Activated CD4-positive, alpha-beta T cell treated with anti-CD3 and anti-CD28 coated beads for 4 hours (primary cell): Measurements from ENCODE around the gene AOPEP.

ENCODE experiments used
- DNase-seq, 2 donors: peaks; one replicate each; pipeline ENCODE4 v3.0.0-alpha.2; 2020

The AOPEP gene

GRCh38 chr9:94975480-94975879 lies 249.0 kb downstream of the AOPEP start:
- no peak for DNase-seq

GRCh38 chr9:94976077-94976476 lies 249.6 kb downstream of the AOPEP start:
- DNase-seq = no peak

DNA sequence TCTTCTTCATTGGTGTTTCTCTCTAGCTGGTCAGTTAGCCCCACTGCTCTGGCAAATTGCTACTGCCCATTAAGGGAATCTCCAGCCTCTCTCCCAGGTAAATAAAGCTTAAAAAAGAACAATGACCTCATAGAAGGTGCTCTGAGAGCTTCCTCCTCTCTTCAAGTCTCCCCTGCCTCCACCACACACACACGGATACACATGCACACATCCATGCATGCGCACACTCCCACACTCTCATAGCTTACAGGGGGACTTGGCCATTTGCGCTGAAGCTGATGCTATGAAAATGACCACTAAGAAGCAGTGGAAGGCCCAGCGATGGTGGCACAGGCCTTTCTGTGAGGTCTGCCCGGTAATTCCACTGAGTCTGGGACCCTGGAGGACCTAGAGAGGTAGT lies 250.9 kb downstream of the AOPEP start:
- DNase-seq = no peak

GRCh38 chr9:94979904-94980507 lies 253.5 kb downstream of the AOPEP start:
- DNase-seq = no peak

DNA sequence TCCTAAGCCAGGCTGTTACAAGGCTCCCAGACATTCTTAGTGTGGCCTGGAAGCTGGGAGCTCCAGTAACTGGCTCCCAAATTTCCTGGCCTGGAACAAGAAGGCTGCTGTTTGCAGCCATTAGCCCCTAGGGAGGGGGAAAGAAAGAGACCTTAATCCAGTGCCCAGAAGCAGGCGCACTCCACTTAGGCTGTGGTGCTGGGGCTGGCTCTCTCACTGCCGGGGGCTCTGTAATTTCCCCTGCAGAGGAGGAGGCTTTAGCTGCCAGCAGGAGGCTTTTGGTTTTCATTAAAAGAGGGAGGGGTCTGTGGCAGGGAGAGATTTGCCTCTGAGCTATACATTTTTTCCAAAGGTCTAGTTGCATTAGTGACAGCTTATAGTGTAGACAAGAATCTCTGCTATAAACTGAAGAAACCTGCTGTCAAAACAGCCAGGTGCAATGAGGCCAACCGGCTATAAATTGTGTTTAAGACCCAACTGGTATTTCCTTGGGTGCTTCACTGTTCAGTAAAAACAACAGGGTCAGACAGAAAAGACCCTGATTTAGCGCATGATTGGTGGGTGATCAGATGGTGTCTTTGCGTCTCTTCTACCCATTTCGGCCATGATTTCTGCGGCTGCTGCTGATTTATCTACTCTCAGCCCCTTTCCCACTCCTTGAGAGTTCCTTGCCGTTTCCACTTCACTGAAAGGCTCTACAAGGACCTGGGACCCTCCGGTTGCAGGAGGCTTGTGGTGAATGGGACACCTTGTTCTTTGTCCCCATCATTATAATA lies 254.6 kb downstream of the AOPEP start:
- DNase-seq = no peak

- no peak for DNase-seq
Measured at GRCh38 chr9:94981723-94982090, 255.2 kb downstream of the AOPEP start.

DNA sequence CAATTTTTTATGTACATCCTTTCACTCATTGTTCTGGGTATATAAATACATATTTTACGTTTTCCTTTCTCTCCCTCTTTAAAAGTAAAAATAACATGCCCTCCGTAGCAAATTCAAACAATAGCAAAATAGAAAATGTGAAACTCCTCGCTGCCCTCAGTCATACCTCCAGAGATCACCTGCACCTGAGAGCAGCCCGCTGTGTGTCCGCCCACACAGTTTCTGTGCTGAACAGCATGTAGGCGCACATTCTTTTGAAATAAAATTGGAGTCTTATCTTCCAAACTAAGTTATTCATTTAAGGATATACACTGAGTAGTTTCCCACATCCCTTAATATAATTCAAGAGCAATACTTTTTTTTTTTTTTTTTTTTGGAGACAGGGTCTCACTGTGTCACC lies 255.7 kb downstream of the AOPEP start:
- no peak for DNase-seq

DNA sequence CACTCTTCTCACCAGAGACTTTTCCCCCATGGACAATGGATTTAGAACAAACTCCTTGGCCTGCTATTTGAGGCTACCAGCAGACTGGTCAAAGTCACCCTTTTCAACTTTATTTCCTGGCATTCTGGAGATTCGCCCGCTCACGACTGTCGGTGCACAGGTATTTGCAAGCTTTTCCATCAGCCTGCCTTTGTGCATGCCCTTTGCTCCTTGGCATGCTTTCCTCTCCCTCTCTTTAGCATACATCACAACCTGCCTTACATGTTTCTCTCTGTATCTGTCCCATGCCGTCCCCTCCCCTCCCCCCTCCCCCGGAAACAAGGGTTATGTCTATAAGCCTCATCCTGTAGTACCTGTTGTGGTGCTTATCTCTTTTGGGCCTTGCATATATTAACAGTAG lies 257.1 kb downstream of the AOPEP start:
- no peak for DNase-seq

DNA sequence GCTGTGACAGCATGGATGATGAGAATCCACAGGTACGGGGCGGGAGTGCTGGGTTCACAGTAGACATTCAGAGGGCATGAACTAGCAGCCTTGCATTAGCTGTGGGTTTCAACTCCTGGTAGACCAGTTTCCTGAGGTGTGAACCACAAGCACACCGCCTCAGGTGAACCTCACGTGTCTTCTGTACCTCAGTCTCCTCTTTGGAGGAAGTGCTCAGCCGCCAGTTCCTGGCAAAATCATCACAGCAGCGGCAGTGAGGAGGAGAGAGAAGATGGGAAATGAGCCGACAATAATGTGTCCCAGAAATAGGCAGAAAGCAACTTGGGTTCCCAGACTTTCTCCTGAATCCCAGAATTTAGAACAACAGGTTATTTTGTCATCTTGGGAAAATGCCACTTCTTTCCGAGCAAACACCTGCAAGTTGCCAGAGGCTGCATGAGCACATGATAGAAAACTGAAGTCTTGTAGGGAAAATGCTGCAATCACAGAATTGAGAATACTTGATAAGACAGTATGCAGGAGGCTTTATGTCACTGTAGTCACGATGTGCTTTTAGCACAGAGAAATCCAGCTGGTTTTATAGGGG lies 258.5 kb downstream of the AOPEP start:
- no peak for DNase-seq

DNA sequence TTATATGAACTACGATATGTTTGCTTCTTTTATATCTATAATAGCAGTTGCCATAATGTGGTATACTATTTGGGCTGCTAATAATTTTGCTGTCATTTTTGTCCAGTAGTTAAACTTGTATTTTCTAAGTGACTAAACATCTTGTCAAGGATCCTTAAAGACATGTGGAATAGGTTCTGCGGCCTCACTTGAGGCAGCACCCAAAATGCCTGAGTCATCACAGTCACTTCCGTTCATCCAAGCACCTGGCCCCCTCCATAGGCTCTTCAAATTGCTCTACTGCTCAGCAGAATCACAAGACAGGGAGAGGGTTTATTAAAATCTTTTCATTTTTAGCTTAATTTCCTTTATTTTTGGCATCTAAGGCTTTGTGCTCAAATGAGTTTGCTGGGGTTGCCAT lies 259.1 kb downstream of the AOPEP start:
- DNase-seq = no peak

DNA sequence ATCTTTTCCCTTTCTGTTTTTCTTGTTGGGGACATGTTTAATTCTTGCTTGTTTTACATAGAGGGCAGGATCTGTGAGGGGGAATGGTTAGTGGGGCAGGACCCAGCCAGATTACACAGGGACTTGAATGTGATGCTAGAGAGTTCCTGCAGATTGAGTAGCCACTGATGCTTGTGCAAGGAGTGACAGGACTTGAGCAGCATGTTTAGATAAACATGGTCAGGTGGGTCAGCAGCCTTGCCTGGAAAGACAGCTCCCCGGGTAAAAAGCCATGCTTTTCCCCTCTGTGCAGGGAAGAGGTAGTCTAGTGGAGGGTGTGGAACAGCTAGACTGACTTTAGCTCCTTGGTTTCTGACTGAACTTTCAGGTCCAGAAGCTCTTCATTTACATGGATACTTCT lies 261.2 kb downstream of the AOPEP start:
- no peak for DNase-seq

GRCh38 chr9:94990897-94991561 lies 264.5 kb downstream of the AOPEP start:
- no peak for DNase-seq

DNA sequence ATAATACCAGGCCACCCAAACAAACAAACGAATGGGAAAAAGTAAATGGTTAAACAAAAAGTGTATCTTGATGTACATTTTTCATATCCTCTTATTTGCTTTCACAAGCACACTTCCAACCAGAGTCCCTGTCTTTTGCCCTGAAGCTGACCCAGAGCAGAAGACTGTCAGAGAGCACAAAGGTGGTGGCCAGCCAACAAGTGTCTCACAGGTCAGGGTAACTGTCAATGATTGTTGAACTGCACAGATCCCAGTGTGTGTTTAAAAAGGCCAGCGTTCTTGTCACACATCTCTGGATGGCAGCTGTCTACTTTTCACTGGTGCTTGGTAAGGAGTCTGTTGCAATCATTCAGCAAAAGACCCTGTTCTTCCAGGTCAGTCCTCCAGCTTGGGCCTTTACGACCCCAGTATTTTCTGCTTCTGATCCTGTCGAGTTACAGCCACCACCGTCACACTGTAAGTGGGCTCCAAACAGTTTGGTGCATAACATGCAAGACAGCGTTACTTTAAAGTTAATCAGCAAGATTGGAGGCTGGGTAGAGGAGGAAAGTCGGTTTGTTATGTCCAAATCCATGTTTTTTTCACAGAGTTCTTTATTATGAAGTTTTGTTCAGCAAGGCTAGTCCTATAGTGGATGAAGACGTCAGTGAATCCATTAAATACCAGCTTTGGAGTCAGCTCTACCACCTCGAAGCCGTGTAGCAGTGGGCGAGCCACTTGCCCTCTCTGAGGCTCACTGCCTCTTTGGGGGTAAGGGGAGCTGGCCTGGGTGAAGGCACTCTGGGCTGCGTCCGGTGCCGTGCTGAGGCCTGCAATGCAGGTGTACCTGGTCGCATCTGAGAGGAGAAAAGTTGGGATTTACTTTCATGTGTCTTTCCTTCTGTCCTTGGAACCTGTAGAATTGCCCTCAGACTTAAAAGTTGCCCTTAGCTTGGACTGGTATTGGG lies 265.7 kb downstream of the AOPEP start:
- no peak for DNase-seq

- no peak for DNase-seq
Measured at GRCh38 chr9:94993160-94993820, 266.8 kb downstream of the AOPEP start.

GRCh38 chr9:94993821-94994165 lies 267.3 kb downstream of the AOPEP start:
- no peak for DNase-seq

- DNase-seq = no peak
Measured at GRCh38 chr9:94995048-94995693, 268.7 kb downstream of the AOPEP start.

DNA sequence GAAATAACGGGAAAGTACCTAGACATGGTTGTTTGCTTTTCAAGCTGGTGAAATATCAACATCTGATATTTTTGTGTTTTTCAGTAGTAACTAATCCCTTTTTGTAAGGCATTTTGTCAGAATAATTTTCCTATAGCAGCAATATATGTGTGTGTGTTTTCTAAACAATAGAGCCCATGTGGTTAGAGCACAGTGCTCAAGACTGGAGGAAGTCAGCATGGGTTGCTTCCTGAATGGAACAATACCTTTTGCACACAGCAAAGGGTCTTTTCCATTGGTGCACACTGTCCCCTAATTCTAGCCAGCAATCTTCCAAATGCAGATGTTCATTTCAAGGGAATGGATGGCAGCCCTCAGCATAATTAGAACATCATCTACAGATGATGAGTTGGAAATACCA lies 270.1 kb downstream of the AOPEP start:
- no peak for DNase-seq

DNA sequence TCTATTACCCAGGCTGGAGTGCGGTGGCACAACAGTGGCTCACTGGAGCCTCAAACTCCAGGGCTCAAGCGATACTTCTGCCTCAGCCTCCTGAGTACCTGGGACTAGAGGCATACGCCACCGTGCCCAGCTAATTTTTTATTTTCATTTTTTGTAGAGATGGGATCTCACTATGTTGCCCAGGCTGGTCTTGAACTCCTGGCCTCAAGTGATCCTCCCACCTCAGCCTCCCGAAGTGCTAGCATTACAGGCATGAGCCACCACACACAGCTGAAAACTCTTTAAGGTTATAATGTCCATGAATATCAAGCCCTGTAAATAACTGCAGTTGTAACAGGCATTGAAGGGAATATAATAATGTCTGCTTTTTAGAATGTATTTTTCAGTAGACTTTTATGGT lies 271.2 kb downstream of the AOPEP start:
- DNase-seq = no peak

GRCh38 chr9:94999832-95000231 lies 273.3 kb downstream of the AOPEP start:
- no peak for DNase-seq

DNA sequence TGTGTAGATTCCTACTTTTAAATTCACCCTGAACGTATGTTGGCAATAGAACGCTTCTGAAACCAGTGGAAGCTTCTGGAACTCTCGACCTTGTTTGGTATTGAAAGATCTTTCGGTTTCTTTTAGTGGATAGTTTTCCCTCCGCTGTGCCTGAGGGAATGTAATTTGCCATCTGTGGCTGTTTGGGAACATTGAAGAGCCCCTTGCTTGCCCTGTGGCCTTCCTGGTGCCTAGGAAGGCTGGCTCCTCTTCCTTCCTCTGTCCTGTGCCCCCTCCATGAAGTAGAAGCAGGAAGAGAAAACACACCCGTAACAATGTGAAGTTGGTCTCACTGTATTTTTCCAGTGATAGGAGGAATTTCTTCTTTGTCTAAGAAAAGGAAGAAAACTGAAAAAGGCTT lies 274.3 kb downstream of the AOPEP start:
- DNase-seq = no peak

GRCh38 chr9:95001720-95002119 lies 275.2 kb downstream of the AOPEP start:
- no peak for DNase-seq
